Pancreas (tissue), 10 donors: ENCODE measurements around the gene S100A1. TPM values are rescaled to one million over a fixed set of nuclear protein-coding genes. Genes with fewer than 3 reads are reported as not detected.

ENCODE experiments used
- ATAC-seq, 4 donors: fragments of 200-7000 bp; cut with Tn5 transposase; one replicate each; pipeline versions ENCODE4 v1.8.0 to v1.9.1; 2020; ENCODE audit warnings: mild to moderate bottlenecking in 4 of 4, moderate library complexity in 4 of 4
- DNase-seq, 6 donors: peaks; one replicate each; pipeline ENCODE4 v3.0.0-alpha.2; 2020
- FAIRE-seq: peaks from 2 replicates; lab custom pipeline; 2012; peaks lifted over from hg19 to GRCh38; lab: Jason Lieb, UNC
- H3K27ac ChIP-seq, 4 donors: fragments of 200-600 bp; sonication (generic); 1 replicate in 3 of 4; 2 replicates in 1 of 4; pipeline versions ENCODE4 v1.5.0 to v1.8.0; 2020
- H3K27me3 ChIP-seq, 4 donors: fragments of 200-600 bp; one replicate each; pipeline ENCODE4 v1.8.0; 2021
- H3K36me3 ChIP-seq, 3 donors: fragments of 200-600 bp; sonication (generic) in 1 of 3; one replicate each; pipeline versions ENCODE4 v1.5.0 to v1.8.0; 2020 to 2021
- H3K4me1 ChIP-seq, 3 donors: fragments of 200-600 bp; one replicate each; pipeline ENCODE4 v1.8.0; 2021
- H3K4me3 ChIP-seq, 4 donors: fragments of 200-600 bp; sonication (generic) in 2 of 4; one replicate each; pipeline versions ENCODE4 v1.5.0 to v1.8.0; 2020 to 2021
- H3K9me3 ChIP-seq, 4 donors: fragments of 200-600 bp; one replicate each; pipeline ENCODE4 v1.8.0; 2021
- WGBS, 2 donors: extraction: QIAGEN DNeasy Blood & Tissue Kit; methylation state at CpG; one replicate each; pipeline ENCODE4 v1.1.7; 2013; 5-methylcytosine and 5-hydroxymethylcytosine counted together
- intact Hi-C, 3 donors: fragments of 100-400 bp; cut with DNase I; formaldehyde crosslinking; loops; one replicate each; pipeline versions ENCODE4 v1.11.1 to v1.14.2; 2022
- polyA plus RNA-seq, 2 donors: library from polyadenylated mRNA; stranded (reverse); fragments of 200-250 nt; gene quantifications; one replicate each; pipeline ENCODE4 v1.2.3, GENCODE V29; 2013
- total RNA-seq, 6 donors: library from RNA; stranded (reverse); fragmentation: NEBNext Ultra II Directional in 4 of 6; extraction: Animal tissue kit (Norgen Biotek cat#: 25700) in 4 of 6; gene quantifications; one replicate each; pipeline versions ENCODE4 v1.2.1 to v1.2.4, GENCODE V29; 2021 to 2023
- TF ChIP-seq, protein P1 (sequence below), 4 donors: fragments of 200-600 bp; sonication (generic) in 3 of 4; IDR thresholded peaks; one replicate each; pipeline versions ENCODE4 v1.5.0 to v1.8.0; 2021; ENCODE audit warnings: antibody characterized with exemption in 4 of 4
- donor health status: healthy with polysubstance abuse.
- donor health status: DM: no; HTN: no; CAD: no; lungs with moderate emphysema.
- donor health status: DM: no; HTN: no; CAD: no.
- donor health status: control.
- donor health status: control.
- donor health status: Bipolar disorder and iron deficiency.
- donor health status: DM: yes; HTN: yes; CAD: no.
- donor health status: DM: no; HTN: no; CAD: no.
- donor health status: DM: no; HTN: no; CAD: no.
- donor health status: DM: yes; HTN: yes; CAD: no.

S100A1 gene
- total and polyA plus RNA-seq, 8 donors, result 1.9 to 14.0 (median 4.0) TPM

DNA sequence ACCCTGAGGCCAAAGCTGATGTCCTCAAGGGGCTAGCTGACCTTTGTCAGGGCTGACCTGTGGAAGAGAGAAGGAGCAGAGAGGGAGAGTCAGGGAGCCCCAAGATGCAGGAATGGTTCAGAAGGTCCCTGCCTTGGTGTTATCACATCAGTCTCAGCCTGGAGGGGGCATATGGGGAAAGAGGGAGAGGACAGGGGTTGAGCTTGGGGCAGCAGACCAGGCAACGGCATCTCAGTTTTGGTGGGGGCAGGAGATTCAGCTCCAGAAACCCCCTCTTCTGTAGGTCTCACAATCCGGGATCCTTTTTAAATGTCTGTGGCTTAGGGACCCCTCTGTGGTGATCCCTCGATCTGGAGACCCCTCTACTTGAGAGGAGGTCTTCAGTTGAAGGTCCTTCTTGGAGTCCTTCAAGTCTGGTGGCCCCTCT is 1.7 kb upstream of the S100A1 start:
- intact Hi-C loops, result loop anchor here in 1 of 3 donors (10.0 kb wide), 1 partner anchor 52 kb away; no protein-coding TSS in a partner anchor
- ATAC-seq, result no peak
- 44 to 49% methylated on average over 3 of the region's 3 CpGs for WGBS, 2 donors

DNA sequence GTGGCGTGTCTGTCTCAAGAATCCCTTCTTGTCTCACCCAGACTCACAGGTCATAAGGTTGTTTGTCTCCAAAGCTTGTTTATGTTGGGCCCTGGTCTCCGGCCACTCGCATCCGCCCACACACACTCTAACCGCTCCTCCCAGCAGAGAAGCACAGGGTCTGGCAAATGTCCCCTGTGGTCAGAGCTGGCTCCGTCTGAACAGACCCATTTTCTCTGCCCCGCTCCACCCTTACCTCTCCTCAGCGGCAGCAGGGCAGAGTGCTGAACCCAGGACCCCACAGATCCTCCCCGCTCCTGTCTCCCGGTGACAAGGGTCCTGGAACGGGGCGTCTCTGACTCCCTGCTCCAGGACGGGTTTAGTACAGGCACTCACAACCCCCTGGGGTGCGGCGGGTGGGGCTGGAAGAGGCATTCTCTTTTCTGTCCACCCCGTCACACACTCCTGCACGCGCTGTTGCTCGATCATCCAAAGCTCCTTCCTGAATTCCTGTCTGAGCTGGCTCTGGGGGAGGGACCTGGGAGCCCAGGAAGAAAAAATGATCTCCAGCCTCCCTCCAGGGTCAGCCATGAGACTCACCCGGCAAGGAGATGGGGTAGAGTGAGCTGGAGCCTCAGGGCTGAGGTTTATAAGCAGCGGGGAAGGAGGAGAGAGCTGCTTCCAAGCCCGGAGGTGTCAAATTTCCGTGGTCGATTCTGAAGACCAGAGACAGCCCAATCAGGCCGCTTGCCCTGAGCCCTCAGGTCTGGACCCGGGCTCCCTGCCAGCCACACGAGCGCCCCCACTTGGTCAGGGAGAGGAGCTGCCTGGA is 1.1 kb upstream of the S100A1 start, which contains the start of gene S100A13:
Gene S100A13 (minus strand): TSS at position 602 of the 811 bp plus-strand sequence. CDS start 1,033 bp downstream, outside the sequence.
- Histone ChIP-seq H3K4me3 (peak within 1 kb of the TSS; percentile 14 to 58 (median 31)), H3K9me3 (no peaks in the 10 kb centered on the region), H3K27me3 (no peaks in the 10 kb centered on the region), H3K27ac (peak within 1 kb of the TSS; percentile 44 to 85 (median 80)), H3K36me3 (peaks cover 0 to 5% (median 0%) of the 10 kb centered on the region in 3 donors), H3K4me1 (peaks cover 0 to 9% (median 0%) of the 10 kb centered on the region in 3 donors)
- peak; percentile 81 to 87 (median 85) for ATAC-seq
- 3 to 4% methylated on average over 28 of the region's 28 CpGs for WGBS, 2 donors
- TF ChIP-seq, protein P1, sequence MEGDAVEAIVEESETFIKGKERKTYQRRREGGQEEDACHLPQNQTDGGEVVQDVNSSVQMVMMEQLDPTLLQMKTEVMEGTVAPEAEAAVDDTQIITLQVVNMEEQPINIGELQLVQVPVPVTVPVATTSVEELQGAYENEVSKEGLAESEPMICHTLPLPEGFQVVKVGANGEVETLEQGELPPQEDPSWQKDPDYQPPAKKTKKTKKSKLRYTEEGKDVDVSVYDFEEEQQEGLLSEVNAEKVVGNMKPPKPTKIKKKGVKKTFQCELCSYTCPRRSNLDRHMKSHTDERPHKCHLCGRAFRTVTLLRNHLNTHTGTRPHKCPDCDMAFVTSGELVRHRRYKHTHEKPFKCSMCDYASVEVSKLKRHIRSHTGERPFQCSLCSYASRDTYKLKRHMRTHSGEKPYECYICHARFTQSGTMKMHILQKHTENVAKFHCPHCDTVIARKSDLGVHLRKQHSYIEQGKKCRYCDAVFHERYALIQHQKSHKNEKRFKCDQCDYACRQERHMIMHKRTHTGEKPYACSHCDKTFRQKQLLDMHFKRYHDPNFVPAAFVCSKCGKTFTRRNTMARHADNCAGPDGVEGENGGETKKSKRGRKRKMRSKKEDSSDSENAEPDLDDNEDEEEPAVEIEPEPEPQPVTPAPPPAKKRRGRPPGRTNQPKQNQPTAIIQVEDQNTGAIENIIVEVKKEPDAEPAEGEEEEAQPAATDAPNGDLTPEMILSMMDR (IDR thresholded peaks at IDR 0.05), result peak; percentile 21 to 44 (median 38)
- peak; percentile 78 to 91 (median 86) for DNase-seq
- intact Hi-C loops, result loop anchor here in 1 of 3 donors (10.0 kb wide), 1 partner anchor 52 kb away; no protein-coding TSS in a partner anchor
- no peak for FAIRE-seq

More for the DNA sequence above, 1.7 kb upstream of the S100A1 start:
- Histone ChIP-seq H3K36me3 (peaks cover 0 to 5% (median 0%) of the 10 kb centered on the region in 3 donors), H3K27me3 (no peaks in the 10 kb centered on the region), H3K27ac (peak overlapping the region; percentile 44 to 85 (median 80)), H3K4me1 (peaks cover 0 to 9% (median 0%) of the 10 kb centered on the region in 3 donors), H3K9me3 (no peaks in the 10 kb centered on the region), H3K4me3 (peak overlapping the region in 3 of 4 donors; percentile 22 to 58 (median 40))
- FAIRE-seq (no peak), DNase-seq (peak in 1 of 6 donors; percentile 18)
- TF ChIP-seq, protein P1 (IDR thresholded peaks at IDR 0.05), result no peak

DNA sequence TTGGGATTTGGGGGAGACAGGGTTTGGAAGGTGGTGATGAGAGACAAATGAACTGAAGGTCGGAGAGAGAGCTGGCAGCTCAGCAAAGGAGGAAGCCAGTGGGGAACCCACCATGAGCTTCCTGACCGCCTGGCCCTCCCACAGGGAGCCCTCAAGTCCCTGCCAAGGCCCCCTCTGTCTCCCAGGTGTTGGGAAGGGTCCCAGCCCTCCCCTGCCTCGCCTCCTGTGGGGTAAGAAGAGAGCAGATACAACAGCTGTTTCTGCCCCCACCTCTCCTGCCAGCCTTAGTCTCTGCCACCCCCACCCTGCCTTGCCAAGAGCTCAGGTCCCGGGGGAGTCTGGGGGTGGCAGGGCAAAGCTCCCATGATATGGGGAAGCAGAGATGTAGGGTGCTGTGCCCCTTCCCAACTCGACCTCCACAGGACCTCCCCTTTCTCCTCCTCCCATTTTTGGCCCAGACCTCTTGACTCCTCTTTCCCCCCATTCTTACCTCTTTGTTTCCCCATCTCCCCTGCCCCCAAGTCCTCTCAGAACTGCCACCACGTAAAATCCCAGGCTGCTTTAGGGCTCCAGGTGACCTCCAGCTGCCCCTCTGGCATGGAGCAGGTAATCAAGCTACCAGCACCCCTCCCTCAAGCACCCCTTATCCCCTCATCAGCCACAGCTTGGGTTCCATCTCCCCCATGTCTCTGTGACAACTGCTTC is 556 bp downstream of the S100A1 start:
- H3K9me3 ChIP-seq, result no peaks in the 10 kb centered on the region
- no peak overlapping the region for H3K27ac ChIP-seq
- TF ChIP-seq, protein P1 (IDR thresholded peaks at IDR 0.05), result no peak
- no peaks in the 10 kb centered on the region for H3K36me3 ChIP-seq
- DNase-seq, result peak in 2 of 6 donors; percentile 42 to 52
- no peak for FAIRE-seq
- no peak overlapping the region for H3K4me3 ChIP-seq
- H3K27me3 ChIP-seq, result no peaks in the 10 kb centered on the region
- H3K4me1 ChIP-seq, result peaks cover 0 to 9% (median 0%) of the 10 kb centered on the region in 3 donors
- intact Hi-C loops, result loop anchor here in 1 of 3 donors (10.0 kb wide), 1 partner anchor 54 kb away; no protein-coding TSS in a partner anchor
- ATAC-seq, result no peak
- WGBS, 2 donors, result 78 to 96% methylated on average over 6 of the region's 6 CpGs

DNA sequence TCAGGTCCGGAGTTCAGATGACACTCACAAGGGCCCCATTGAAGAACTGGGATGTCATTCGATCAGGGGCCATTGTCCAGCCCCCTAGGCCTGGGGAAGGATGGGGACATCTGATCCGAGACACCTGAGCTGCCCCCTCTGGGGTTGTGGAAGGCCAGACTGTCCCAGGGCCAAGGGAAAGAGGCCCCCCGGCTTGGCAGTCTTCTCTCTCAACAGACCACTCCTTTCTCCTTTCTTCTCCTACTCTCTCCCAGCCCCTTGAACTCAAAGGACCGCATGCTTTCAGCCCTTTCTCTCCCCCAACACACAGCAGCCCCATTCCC is 1.1 kb downstream of the S100A1 start:
- Histone ChIP-seq H3K9me3 (no peaks in the 10 kb centered on the region), H3K4me3 (no peak overlapping the region), H3K27ac (no peak overlapping the region), H3K27me3 (no peaks in the 10 kb centered on the region), H3K36me3 (no peaks in the 10 kb centered on the region), H3K4me1 (peaks cover 0 to 9% (median 0%) of the 10 kb centered on the region in 3 donors)
- peak in 2 of 6 donors; percentile 45 to 51 for DNase-seq
- no peak for ATAC-seq
- WGBS, 2 donors, result 78 to 79% methylated on average over 4 to 5 of the region's 5 CpGs
- TF ChIP-seq, protein P1 (IDR thresholded peaks at IDR 0.05), result no peak
- intact Hi-C loops, result loop anchor here in 1 of 3 donors (10.0 kb wide), 1 partner anchor 55 kb away; no protein-coding TSS in a partner anchor
- FAIRE-seq, result no peak
